GM21367 (cell line): Measurements from ENCODE around the gene PHYHIPL.

Source experiments
- ATAC-seq: cut with Tn5 transposase; IDR thresholded peaks from one replicate; pipeline ENCODE4 v1.9.1; 2021; ENCODE audit not compliant: unreplicated experiment

PHYHIPL gene

GRCh38 chr10:59252491-59252890 is 76.0 kb downstream of the PHYHIPL start:
- ATAC-seq = no peak

GRCh38 chr10:59255463-59255862 is 79.0 kb downstream of the PHYHIPL start:
- ATAC-seq = no peak

GRCh38 chr10:59257224-59257623 is 80.8 kb downstream of the PHYHIPL start:
- no peak for ATAC-seq

GRCh38 chr10:59258890-59259289 is 82.4 kb downstream of the PHYHIPL start:
- ATAC-seq = no peak

- no peak for ATAC-seq
These were observed 88.7 kb downstream of the PHYHIPL start for GRCh38 chr10:59265141-59265540.

GRCh38 chr10:59266321-59266720 is 89.9 kb downstream of the PHYHIPL start:
- no peak for ATAC-seq

GRCh38 chr10:59268460-59268859 is 92.0 kb downstream of the PHYHIPL start:
- no peak for ATAC-seq

GRCh38 chr10:59269651-59270050 is 93.2 kb downstream of the PHYHIPL start:
- ATAC-seq = no peak

- ATAC-seq = no peak
These were observed 94.0 kb downstream of the PHYHIPL start for GRCh38 chr10:59270492-59270891.

GRCh38 chr10:59271160-59271559 is 94.7 kb downstream of the PHYHIPL start:
- ATAC-seq = no peak

GRCh38 chr10:59272061-59272460 is 95.6 kb downstream of the PHYHIPL start:
- ATAC-seq = no peak

GRCh38 chr10:59273445-59273844 is 97.0 kb downstream of the PHYHIPL start:
- ATAC-seq = no peak

- ATAC-seq = no peak
These were observed 99.7 kb downstream of the PHYHIPL start for GRCh38 chr10:59276133-59276532.

GRCh38 chr10:59276919-59277318 is 100.5 kb downstream of the PHYHIPL start:
- no peak for ATAC-seq

- ATAC-seq = no peak
These were observed 103.0 kb downstream of the PHYHIPL start for GRCh38 chr10:59279476-59279875.

- no peak for ATAC-seq
These were observed 103.6 kb downstream of the PHYHIPL start for GRCh38 chr10:59279991-59280505.

GRCh38 chr10:59281861-59282260 is 105.4 kb downstream of the PHYHIPL start:
- ATAC-seq = no peak

GRCh38 chr10:59283456-59284091 is 107.1 kb downstream of the PHYHIPL start:
- no peak for ATAC-seq

GRCh38 chr10:59284118-59284975 is 107.9 kb downstream of the PHYHIPL start:
- ATAC-seq = no peak

GRCh38 chr10:59285073-59285472 is 108.6 kb downstream of the PHYHIPL start:
- no peak for ATAC-seq

GRCh38 chr10:59285848-59286247 is 109.4 kb downstream of the PHYHIPL start:
- no peak for ATAC-seq

GRCh38 chr10:59287587-59288255 is 111.3 kb downstream of the PHYHIPL start:
- ATAC-seq = no peak
